Central memory CD4-positive, alpha-beta T cell (primary cell): Measurements from ENCODE around the gene VPS13A.

ENCODE experiments used
- DNase-seq: peaks from one replicate; pipeline ENCODE4 v3.0.0; 2022

VPS13A gene

GRCh38 chr9:77463151-77463550 lies 285.8 kb downstream of the VPS13A start:
- no peak for DNase-seq

DNA sequence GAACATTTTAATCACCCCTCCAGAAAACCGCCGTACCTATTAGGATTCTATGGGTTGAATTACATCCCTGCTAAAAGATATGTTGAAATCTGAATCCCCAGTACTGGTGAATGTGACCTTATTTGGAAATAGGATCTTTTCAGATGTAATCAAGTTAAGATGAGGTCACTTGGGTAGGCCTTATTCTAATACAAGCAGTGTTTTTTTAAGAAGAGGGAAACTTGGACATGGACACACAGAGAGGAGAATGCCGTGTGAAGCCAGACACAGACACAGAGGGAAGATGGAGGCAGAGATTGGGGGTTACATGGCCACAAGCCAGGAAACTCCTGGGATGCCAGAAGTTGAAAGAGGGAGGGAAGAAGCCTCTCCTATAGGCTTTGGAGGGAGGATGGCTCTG lies 287.3 kb downstream of the VPS13A start:
- no peak for DNase-seq

- DNase-seq = no peak
Observed at GRCh38 chr9:77469515-77470231, 292.3 kb downstream of the VPS13A start.
